GM18951 (cell line): ENCODE measurements around the gene APOBEC3H.

Experiments
- POLR2A ChIP-seq: IDR thresholded peaks from 4 replicates; pipeline ENCODE4 v1.6.1; 2011; ENCODE audit warnings: mild to moderate bottlenecking; ENCODE audit not compliant: insufficient read length, insufficient read depth; ENCODE audit errors: extremely low read depth
- in situ Hi-C: fragments of 300-500 bp; cut with MboI; formaldehyde crosslinking; loops from one replicate; pipeline ENCODE4 v1.12.0; 2022; ENCODE audit warnings: low sequenced_read_pairs, mixed read lengths, inconsistent platforms; ENCODE audit not compliant: unreplicated experiment

Gene APOBEC3H

DNA sequence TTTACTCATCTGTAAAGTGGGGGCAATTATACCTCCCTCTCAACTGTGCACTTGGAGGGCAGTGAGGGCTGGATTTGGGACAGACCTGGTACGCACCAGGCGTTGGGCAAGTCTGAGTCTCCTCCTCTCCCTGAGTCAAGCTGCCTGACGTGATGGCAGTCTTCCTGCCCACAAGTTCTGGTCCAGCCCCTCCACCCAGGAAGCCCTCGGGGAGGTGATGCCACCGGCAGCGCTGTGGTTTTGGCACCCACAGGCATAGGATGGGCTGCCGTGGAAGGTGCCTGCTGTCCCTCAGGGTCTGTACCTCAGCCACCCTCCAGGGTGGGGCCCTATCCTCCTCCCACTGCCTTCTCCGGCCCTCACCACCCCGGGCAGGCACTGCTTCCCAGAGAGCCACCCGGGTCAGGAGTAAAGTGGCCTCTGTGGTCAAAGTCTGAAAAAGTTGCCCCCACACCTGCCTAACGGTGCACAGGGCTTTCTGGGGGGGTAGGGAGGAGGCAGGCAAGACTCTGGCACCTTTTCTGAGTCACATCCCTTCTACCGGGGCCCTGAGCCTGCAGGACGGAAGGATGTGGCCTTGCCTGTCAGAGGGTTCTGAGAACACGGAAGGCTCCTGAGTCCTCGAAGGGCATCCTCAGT, 6.5 kb upstream of the APOBEC3H start:
- TF ChIP-seq POLR2A = no peak
- in situ Hi-C loops = no loop called here

DNA sequence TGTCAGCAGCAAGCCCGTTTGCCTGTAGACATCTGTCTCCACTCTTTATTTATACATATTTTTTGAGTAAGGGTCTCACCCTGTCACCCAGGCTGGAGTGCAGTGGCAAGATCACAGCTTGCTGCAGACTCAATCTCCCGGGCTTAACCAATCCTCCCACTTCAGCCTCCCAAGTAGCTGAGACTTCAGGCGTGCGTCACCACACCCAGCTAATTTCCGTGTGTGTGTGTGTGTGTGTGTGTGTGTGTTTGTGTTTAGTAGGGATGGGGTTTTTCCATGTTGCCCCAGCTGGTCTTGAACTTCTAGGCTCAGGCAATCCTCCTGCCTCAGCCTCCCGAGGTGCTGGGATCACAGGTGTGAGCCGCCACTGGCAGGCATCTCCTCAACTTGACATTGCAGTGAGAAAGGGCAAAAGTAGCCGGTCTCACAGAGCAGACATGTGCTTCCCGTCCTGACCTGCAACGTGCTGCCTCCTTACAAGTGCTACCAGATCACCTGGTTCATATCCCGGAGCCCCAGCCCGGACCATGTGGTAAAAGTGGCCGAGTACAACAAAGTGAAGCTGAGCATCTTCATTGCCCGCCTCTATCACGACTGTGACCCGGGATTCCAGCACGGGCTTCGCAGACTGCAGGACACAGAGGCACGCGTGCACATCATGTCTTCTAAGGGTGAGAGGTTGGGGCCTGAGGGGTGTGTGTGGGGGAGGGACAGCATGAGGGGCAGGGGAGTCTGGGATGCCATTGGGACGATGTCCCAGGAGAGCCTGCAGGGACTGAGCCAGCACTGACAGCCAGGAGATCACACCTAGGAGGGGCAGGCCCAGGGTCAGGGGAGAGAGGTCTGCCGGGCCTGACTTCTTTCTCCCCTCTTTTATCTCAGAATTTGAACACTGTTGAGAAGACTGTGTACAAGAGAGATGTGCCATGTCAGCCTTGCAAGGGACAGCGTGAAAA, 5.6 kb upstream of the APOBEC3H start:
- TF ChIP-seq POLR2A = no peak
- in situ Hi-C loops = no loop called here

DNA sequence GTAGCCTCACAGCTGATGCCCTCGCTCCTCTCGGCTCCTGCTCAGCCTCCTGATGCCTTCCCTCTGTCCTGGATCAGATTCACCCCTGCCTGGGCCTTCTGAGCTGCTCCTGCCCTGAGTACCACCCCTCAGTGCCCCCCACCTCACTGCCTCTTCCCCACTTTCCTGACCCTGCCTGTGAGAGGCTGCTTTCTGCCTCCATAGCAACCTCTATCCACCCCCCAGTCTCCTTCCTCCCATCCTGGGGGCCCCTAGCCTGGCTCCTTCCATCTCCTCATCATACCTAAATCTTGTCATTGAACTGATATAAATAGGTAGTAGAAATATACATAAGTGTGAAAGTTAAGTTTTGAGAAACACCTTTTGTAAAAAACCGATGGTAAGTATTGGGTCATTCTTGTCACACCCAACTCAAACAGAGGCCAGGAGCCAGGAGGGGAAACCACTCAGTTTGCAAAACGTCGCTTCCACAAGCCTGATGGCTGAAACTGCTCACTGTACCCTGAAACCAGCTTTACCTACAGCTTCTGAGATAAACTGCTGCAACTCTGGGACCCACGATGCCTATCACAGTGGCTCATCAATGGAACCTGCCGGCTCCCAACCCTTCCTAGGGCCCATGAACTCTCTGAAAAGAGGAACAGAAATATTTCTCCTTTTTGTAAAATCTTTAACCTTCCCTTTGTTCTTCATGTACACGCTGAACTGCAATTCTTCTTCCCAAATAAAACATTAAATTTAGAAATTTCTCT, 4.8 kb upstream of the APOBEC3H start:
- TF ChIP-seq POLR2A = no peak

GRCh38 chr22:39094717-39095389, 2.2 kb upstream of the APOBEC3H start:
- in situ Hi-C loops = no loop called here
- no peak for TF ChIP-seq POLR2A

More for the DNA sequence above, 4.8 kb upstream of the APOBEC3H start:
- in situ Hi-C loops = no loop called here

DNA sequence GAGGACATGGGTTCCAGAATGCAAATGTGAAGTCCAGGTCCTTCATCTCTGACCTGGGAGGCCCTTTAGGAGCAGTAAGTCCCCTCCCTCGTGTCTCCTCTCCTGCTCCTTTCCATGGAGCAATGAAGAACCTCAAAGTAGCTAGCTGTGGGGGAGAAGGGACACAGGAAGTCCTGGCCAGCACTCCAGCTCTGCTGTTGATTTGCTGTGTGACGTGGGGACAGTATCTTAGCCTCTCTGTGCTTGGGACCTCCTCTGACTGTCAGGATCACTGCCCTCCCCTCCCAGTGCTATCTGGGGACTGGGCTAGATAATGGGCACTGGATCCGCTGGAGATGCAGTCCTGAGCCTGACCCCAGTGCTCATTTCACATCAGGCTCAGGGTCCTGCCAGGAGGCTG, 1.1 kb upstream of the APOBEC3H start:
- no peak for TF ChIP-seq POLR2A
- in situ Hi-C loops = no loop called here

DNA sequence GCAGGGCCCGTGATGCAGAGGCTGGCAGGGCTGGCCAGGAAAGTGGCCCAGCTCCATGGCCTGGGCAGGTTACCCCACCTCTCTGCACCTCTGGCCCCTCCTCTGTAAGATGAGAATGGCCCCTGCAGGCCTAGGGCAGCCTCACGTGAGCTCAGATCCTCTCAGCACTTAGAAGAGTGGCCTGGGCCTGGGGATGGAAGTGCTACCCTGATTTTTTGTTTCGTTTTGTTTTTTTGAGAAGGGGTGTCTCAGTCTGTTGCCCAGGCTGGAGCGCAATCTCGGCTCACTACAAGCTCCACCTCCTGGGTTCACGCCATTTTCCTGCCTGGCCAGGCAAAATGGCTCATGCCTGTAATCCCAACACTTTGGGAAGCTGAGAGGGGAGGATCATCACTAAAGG, 982 bp downstream of the APOBEC3H start:
- in situ Hi-C loops = no loop called here
- peak; percentile 53 for TF ChIP-seq POLR2A

DNA sequence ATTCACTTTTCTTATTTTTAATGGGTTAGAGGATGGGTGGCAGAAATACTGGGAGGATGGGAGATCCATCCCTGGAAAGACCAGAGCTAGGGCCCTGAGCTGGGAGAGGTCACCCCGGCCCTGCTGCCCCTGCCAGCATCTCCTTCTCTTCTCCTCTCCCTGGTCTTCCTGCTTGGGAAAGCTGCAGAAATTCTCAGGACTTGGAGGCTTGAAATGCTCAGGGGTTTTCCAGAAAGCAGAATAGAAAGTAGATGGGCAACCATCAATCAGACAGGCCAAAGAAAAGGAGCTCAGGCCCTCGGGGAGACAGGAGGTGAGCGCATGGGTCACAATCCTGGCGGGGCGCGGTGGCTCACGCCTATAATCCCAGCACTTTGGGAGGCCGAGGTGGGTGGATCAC, 1.5 kb downstream of the APOBEC3H start:
- TF ChIP-seq POLR2A = no peak
- in situ Hi-C loops = no loop called here

GRCh38 chr22:39101226-39101625, 4.2 kb downstream of the APOBEC3H start:
- in situ Hi-C loops = no loop called here
- no peak for TF ChIP-seq POLR2A

GRCh38 chr22:39103431-39103830, 6.4 kb downstream of the APOBEC3H start:
- TF ChIP-seq POLR2A = no peak
- in situ Hi-C loops = no loop called here

- in situ Hi-C loops = no loop called here
- no peak for TF ChIP-seq POLR2A
Measured at GRCh38 chr22:39106326-39106725, 9.3 kb downstream of the APOBEC3H start.

DNA sequence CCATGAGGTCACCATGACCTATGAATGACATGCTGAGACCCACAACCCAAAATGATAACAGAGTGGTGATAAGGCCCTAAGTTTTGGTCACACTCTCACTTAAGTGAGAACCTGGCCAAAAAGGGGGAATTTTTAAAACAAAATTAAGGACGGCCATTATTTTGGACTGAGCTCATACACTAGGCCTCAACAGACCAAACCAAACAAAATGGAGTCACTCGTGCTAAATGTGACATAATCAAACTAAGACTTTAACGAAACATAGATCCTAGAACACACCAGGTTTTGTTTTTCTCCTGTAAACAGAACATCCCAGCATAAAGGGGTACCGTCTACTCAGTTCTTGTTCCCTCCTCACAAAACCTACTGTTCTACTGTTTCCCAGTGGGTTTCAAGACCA, 11.4 kb downstream of the APOBEC3H start:
- in situ Hi-C loops = no loop called here

GRCh38 chr22:39109361-39109760, 12.3 kb downstream of the APOBEC3H start:
- in situ Hi-C loops = no loop called here

More for the DNA sequence above, 11.4 kb downstream of the APOBEC3H start:
- TF ChIP-seq POLR2A = no peak

More at GRCh38 chr22:39109361-39109760, 12.3 kb downstream of the APOBEC3H start:
- no peak for TF ChIP-seq POLR2A
